Left lung (tissue), 10 donors: ENCODE results near the gene LAMB4. TPM values are rescaled to one million over a fixed set of nuclear protein-coding genes. Genes with fewer than 3 reads are reported as not detected.
"Not testable (repeated sequence)": the region's sequence is repeated elsewhere in the genome, so short reads cannot be mapped to it uniquely, and the experiment has no call there.

Experiments
- ATAC-seq: fragments of 200-7000 bp; cut with Tn5 transposase; one replicate; pipeline ENCODE4 v1.9.1; 2020; ENCODE audit warnings: moderate library complexity
- DNase-seq, 4 donors: peaks; one replicate each; pipeline ENCODE4 v3.0.0-alpha.2; 2013 to 2020
- H3K27ac ChIP-seq, 2 donors: fragments of 200-600 bp; sonication (generic) in 1 of 2; one replicate each; pipeline versions ENCODE4 v1.5.0 to v1.8.0; 2020 to 2021
- H3K27me3 ChIP-seq, 2 donors: fragments of 200-600 bp; sonication (generic) in 1 of 2; one replicate each; pipeline versions ENCODE4 v1.5.0 to v1.8.0; 2020 to 2021
- H3K36me3 ChIP-seq, 2 donors: fragments of 200-600 bp; sonication (generic) in 1 of 2; one replicate each; pipeline versions ENCODE4 v1.5.0 to v1.8.0; 2020 to 2021
- H3K4me1 ChIP-seq, 2 donors: fragments of 200-600 bp; one replicate each; pipeline ENCODE4 v1.8.0; 2021
- H3K4me3 ChIP-seq, 2 donors: fragments of 200-600 bp; sonication (generic) in 1 of 2; one replicate each; pipeline versions ENCODE4 v1.5.0 to v1.8.0; 2020 to 2021; ENCODE audit warnings: mild to moderate bottlenecking in 1 of 2
- H3K9me3 ChIP-seq, 2 donors: fragments of 200-600 bp; sonication (generic) in 1 of 2; one replicate each; pipeline versions ENCODE4 v1.5.0 to v1.8.0; 2020 to 2021
- intact Hi-C, 2 donors: fragments of 100-400 bp; cut with DNase I; formaldehyde crosslinking; loops; one replicate each; pipeline versions ENCODE4 v1.11.2 to v1.14.2; 2022
- polyA plus RNA-seq, 6 donors: library from polyadenylated mRNA; unstranded; fragments of 120-200 nt; gene quantifications; one replicate each; pipeline ENCODE4 v1.2.1, GENCODE V29; 2013; ENCODE audit not compliant: insufficient read length in 6 of 6
- total RNA-seq, 2 donors: library from RNA; stranded (reverse); fragmentation: NEBNext Ultra II Directional; extraction: Animal tissue kit (Norgen Biotek cat#: 25700); gene quantifications; one replicate each; pipeline ENCODE4 v1.2.1, GENCODE V29; 2021
- TF ChIP-seq, protein P1 (sequence below), 2 donors: fragments of 200-600 bp; sonication (generic) in 1 of 2; IDR thresholded peaks; one replicate each; pipeline versions ENCODE4 v1.5.0 to v1.8.0; 2021; ENCODE audit warnings: antibody characterized with exemption in 2 of 2
- donor health status: DM: no; HTN: yes; CAD: no.
- donor health status: DM: no; HTN: no; CAD: no.

Gene LAMB4
- total and polyA plus RNA-seq, 8 donors = 0.10 to 0.37 (median 0.29) TPM; not detected in 1

DNA sequence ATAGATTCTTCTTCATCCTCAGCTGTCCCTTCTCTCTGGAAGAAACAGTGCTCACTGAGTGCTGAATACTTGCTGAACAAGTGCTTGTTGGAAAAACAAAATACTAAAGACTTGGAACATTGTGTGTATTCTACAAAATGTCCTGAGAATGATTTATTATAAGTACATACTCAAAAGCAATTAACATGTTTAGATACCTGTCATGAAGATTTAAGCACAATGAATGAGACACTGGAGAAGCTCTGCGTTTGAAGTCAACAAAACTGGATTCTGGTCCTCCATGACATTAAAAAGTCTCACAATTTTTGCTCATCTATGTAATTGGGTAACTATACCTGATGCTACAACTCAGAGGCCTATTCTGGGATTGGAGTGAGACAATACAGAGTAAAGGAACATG lies 92.4 kb downstream of the LAMB4 start:
- Histone ChIP-seq H3K9me3 (no peaks in the 10 kb centered on the region), H3K36me3 (no peaks in the 10 kb centered on the region), H3K27me3 (no peaks in the 10 kb centered on the region), H3K4me1 (no peaks in the 10 kb centered on the region), H3K4me3 (no peak overlapping the region), H3K27ac (no peak overlapping the region)
- intact Hi-C loops = no loop called here
- ATAC-seq = no peak
- no peak for DNase-seq
- TF ChIP-seq, protein P1, sequence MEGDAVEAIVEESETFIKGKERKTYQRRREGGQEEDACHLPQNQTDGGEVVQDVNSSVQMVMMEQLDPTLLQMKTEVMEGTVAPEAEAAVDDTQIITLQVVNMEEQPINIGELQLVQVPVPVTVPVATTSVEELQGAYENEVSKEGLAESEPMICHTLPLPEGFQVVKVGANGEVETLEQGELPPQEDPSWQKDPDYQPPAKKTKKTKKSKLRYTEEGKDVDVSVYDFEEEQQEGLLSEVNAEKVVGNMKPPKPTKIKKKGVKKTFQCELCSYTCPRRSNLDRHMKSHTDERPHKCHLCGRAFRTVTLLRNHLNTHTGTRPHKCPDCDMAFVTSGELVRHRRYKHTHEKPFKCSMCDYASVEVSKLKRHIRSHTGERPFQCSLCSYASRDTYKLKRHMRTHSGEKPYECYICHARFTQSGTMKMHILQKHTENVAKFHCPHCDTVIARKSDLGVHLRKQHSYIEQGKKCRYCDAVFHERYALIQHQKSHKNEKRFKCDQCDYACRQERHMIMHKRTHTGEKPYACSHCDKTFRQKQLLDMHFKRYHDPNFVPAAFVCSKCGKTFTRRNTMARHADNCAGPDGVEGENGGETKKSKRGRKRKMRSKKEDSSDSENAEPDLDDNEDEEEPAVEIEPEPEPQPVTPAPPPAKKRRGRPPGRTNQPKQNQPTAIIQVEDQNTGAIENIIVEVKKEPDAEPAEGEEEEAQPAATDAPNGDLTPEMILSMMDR (IDR thresholded peaks at IDR 0.05) = no peak

DNA sequence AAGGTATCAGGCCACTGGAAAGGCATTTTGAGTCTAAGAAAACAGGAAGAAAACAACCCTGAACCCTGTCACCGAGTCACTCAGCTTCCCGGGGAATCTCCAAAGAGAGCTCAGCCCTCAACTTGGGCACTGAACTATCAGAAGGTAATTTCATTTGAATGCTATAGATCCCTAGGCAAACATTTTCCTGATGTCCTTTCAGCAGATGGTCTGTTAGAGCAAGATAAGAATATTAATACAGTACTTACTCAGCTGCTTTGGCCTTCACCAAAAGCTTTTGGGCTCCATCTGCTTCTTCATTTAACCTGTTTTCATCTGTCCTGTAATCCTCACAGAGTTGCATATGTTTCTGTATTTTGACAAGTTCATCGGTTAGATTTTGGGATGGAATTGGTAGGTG lies 93.0 kb downstream of the LAMB4 start:
- no peak for DNase-seq
- no peak overlapping the region for H3K4me3 ChIP-seq
- no peaks in the 10 kb centered on the region for H3K9me3 ChIP-seq
- H3K27me3 ChIP-seq = no peaks in the 10 kb centered on the region
- no peaks in the 10 kb centered on the region for H3K36me3 ChIP-seq
- intact Hi-C loops = no loop called here
- TF ChIP-seq, protein P1 (IDR thresholded peaks at IDR 0.05) = no peak
- ATAC-seq = no peak
- no peak overlapping the region for H3K27ac ChIP-seq
- H3K4me1 ChIP-seq = no peaks in the 10 kb centered on the region

DNA sequence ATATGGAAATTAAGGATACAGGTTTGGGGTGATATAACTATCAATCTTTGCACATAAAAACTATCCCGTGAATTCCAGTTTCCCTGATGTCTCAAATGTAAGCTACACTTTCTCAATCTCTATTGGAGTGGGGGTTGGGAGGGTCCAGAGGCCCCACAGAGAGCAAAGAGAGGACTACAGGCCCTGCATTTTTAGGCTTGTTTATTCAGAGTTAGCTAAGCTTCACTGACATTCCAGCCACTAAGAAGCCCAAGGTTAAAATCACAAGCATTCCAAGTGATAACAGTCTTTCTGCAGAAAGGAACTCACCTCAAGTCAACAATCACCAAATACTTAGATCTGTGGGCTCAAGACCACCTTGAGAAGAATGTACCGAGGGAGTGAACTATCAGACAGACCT lies 95.6 kb downstream of the LAMB4 start:
- ATAC-seq (no peak), DNase-seq (no peak)
- Histone ChIP-seq H3K27me3 (no peaks in the 10 kb centered on the region), H3K36me3 (no peaks in the 10 kb centered on the region), H3K4me1 (no peaks in the 10 kb centered on the region), H3K4me3 (no peak overlapping the region), H3K9me3 (no peaks in the 10 kb centered on the region), H3K27ac (no peak overlapping the region)
- intact Hi-C loops = no loop called here
- TF ChIP-seq, protein P1 (IDR thresholded peaks at IDR 0.05) = no peak

DNA sequence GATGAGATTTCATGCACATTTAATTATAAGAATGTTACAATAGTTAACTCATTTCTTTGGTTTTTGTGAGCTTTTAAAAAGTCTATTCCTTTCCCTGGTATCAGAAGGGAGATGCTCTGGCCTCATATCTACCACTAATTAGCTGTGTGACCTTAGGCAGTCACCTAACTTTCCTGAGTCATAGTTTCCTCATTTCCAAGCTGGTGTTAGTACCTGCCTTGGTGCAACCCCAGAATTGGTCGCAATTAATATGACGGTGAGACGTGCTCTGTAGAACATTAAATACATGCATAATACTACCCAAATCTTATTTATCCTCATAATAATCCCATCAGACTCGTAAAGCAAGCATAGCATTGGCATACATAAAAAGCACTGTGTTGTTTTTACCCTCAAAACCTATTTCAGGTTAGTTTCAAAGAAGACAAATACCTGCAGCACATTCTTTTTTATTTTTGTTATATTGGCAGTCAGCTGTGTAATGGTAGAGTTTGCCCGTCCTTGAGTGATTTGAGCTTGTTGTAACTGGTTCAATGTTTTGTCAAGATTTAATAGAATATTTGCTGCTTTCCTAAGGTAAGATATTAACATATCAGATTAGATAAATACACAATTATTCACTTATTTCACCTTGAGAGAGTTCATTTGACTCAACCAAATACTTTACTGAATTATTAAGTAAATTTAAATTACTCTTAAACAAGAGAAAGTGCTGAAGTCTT lies 96.2 kb downstream of the LAMB4 start:
- intact Hi-C loops = no loop called here
- TF ChIP-seq, protein P1 (IDR thresholded peaks at IDR 0.05) = no peak
- H3K4me1 ChIP-seq = no peaks in the 10 kb centered on the region
- H3K4me3 ChIP-seq = no peak overlapping the region
- ATAC-seq (no peak), DNase-seq (no peak)
- no peaks in the 10 kb centered on the region for H3K9me3 ChIP-seq
- H3K36me3 ChIP-seq = no peaks in the 10 kb centered on the region
- no peak overlapping the region for H3K27ac ChIP-seq
- no peaks in the 10 kb centered on the region for H3K27me3 ChIP-seq

DNA sequence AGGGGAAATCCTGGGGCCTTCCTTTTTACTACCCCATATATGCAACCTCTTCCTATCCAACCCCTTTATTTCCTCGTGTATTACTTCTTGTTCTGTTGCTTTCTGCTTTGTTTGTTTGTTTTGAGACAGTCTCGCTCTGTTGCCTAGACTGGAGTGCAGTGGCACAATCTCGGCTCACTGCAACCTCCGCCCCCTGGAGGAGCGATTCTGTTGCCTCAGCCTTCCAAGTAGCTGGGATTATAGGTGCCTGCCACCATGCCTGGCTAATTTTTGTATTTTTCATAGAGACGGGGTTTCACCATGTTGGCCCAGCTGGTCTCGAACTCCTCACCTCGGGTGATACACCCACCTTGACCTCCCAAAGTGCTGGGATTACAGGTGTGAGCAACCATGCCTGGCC lies 96.9 kb downstream of the LAMB4 start:
- H3K36me3 ChIP-seq, intact Hi-C loops, DNase-seq, ATAC-seq, H3K4me1 ChIP-seq, H3K27ac ChIP-seq, H3K4me3 ChIP-seq, H3K27me3 ChIP-seq, H3K9me3 ChIP-seq: not testable (repeated sequence)

DNA sequence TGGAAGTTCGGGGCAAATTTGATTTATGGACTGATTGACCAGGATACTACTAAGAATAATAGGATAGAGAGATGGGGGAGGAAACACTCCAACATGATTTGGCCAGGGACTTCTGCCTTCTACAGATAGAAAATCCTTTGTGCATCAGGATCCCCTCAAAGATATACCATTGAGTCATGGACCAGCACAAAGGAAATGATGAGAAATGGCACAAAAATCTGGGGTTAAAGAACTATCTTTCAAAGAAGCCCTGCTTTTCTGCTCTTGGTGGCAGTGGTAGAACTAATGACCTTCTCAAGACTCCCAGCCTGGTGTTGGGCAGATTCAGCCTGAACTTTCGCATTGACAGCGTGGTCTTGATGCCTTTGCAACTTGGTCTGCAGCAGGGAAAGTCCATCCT lies 99.6 kb downstream of the LAMB4 start:
- TF ChIP-seq, protein P1 (IDR thresholded peaks at IDR 0.05) = no peak
- intact Hi-C loops = no loop called here

More for the DNA sequence above, 99.6 kb downstream of the LAMB4 start:
- Histone ChIP-seq H3K36me3 (no peaks in the 10 kb centered on the region), H3K4me1 (no peaks in the 10 kb centered on the region), H3K9me3 (no peaks in the 10 kb centered on the region), H3K27me3 (no peaks in the 10 kb centered on the region), H3K27ac (no peak overlapping the region), H3K4me3 (no peak overlapping the region)
- DNase-seq = no peak
- no peak for ATAC-seq
